Activated CD4-positive, alpha-beta memory T cell treated with anti-CD3 and anti-CD28 coated beads, Interleukin-2, amount 10 ng/mL, durations not matched to agents 7 days and 5 days (primary cell): Measurements from ENCODE around the gene CPA5. TPM values are rescaled to one million over a fixed set of nuclear protein-coding genes. Genes with fewer than 3 reads are reported as not detected.

Source experiments
- CTCF ChIA-PET: fragments of 350-600 bp; sonication (Branson Sonifier 250); formaldehyde crosslinking; loops from one replicate; lab custom pipeline; 2021; ENCODE audit warnings: antibody characterized with exemption, inconsistent platforms; lab: Charles Lee
- POLR2A ChIA-PET: fragments of 350-600 bp; sonication (Branson Sonifier 250); formaldehyde crosslinking; loops from one replicate; lab custom pipeline; 2021; ENCODE audit warnings: antibody characterized with exemption; lab: Charles Lee
- DNase-seq: peaks from one replicate; pipeline ENCODE4 v3.0.0-alpha.2; 2020
- H3K27ac Mint-ChIP-seq: one replicate; pipeline ENCODE4 v1.8.0; 2021; ENCODE audit warnings: mild to moderate bottlenecking, mixed read lengths
- H3K27me3 Mint-ChIP-seq: one replicate; pipeline ENCODE4 v1.8.0; 2021; ENCODE audit warnings: mixed read lengths
- H3K36me3 Mint-ChIP-seq: one replicate; pipeline ENCODE4 v1.8.0; 2021; ENCODE audit warnings: low read depth, mixed read lengths
- H3K4me1 Mint-ChIP-seq: one replicate; pipeline ENCODE4 v1.8.0; 2021; ENCODE audit warnings: mixed read lengths
- H3K4me3 Mint-ChIP-seq: one replicate; pipeline ENCODE4 v1.8.0; 2021; ENCODE audit warnings: mild to moderate bottlenecking, mixed read lengths
- H3K9me3 Mint-ChIP-seq: one replicate; pipeline ENCODE4 v1.8.0; 2021; ENCODE audit warnings: mixed read lengths
- total RNA-seq, 2 experiments: library from RNA; stranded (reverse); gene quantifications; one replicate each; pipeline ENCODE4 v1.2.3, GENCODE V29; 2021

Gene CPA5
- total RNA-seq, 2 experiments from 2014 or later: not detected

- H3K9me3 Mint-ChIP-seq: peaks cover 12% of the 10 kb centered on the region
- no peak for DNase-seq
- H3K4me1 Mint-ChIP-seq: peaks cover 2% of the 10 kb centered on the region
- H3K36me3 Mint-ChIP-seq: no peaks in the 10 kb centered on the region
- H3K27ac Mint-ChIP-seq: no peak overlapping the region
- ChIA-PET POLR2A (no interaction called here), CTCF (no interaction called here)
- H3K4me3 Mint-ChIP-seq: no peak overlapping the region
- H3K27me3 Mint-ChIP-seq: peaks cover 6% of the 10 kb centered on the region
Observed at GRCh38 chr7:130356876-130357611, 12.4 kb downstream of the CPA5 start.

DNA sequence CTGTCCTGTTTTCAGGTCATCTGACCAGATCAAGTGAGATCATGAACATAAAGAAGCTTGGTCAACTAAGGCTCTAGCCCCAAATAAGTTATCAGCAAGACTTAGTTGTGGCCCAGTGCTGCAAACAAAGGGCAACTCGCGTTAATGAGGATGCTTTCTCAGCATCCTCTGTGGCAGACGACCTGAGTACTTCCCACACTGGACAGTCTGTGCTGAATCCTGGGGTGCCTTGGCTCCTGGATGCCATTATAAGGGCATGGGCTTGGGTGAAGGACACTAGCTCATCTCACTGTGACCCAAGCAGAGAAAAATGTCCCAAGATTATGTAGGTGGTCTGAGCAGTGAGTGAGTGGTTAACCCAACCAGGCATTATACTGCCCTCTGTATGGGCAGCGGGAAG, 13.9 kb downstream of the CPA5 start:
- no peak overlapping the region for H3K27ac Mint-ChIP-seq
- H3K9me3 Mint-ChIP-seq: peaks cover 12% of the 10 kb centered on the region
- peaks cover 3% of the 10 kb centered on the region for H3K4me1 Mint-ChIP-seq
- DNase-seq: no peak
- no peak overlapping the region for H3K4me3 Mint-ChIP-seq
- no peaks in the 10 kb centered on the region for H3K36me3 Mint-ChIP-seq
- CTCF ChIA-PET: no interaction called here
- POLR2A ChIA-PET: no interaction called here
- H3K27me3 Mint-ChIP-seq: peaks cover 2% of the 10 kb centered on the region

- Mint-ChIP-seq H3K27ac (no peak overlapping the region), H3K27me3 (no peaks in the 10 kb centered on the region), H3K4me1 (peaks cover 3% of the 10 kb centered on the region), H3K36me3 (no peaks in the 10 kb centered on the region), H3K4me3 (no peak overlapping the region), H3K9me3 (peaks cover 12% of the 10 kb centered on the region)
- ChIA-PET CTCF (no interaction called here), POLR2A (no interaction called here)
- DNase-seq: no peak
Observed at GRCh38 chr7:130359276-130359857, 14.8 kb downstream of the CPA5 start.

- CTCF ChIA-PET: no interaction called here
Observed at GRCh38 chr7:130360518-130360917, 15.9 kb downstream of the CPA5 start.

GRCh38 chr7:130361681-130362080, 17.1 kb downstream of the CPA5 start:
- Mint-ChIP-seq H3K27ac (no peak overlapping the region), H3K4me1 (peaks cover 3% of the 10 kb centered on the region)
- POLR2A ChIA-PET: no interaction called here

More at GRCh38 chr7:130360518-130360917, 15.9 kb downstream of the CPA5 start:
- DNase-seq: no peak
- Mint-ChIP-seq H3K4me3 (no peak overlapping the region), H3K9me3 (peaks cover 12% of the 10 kb centered on the region), H3K27ac (no peak overlapping the region), H3K4me1 (peaks cover 3% of the 10 kb centered on the region), H3K36me3 (no peaks in the 10 kb centered on the region), H3K27me3 (no peaks in the 10 kb centered on the region)
- POLR2A ChIA-PET: no interaction called here

GRCh38 chr7:130362251-130362816, 17.7 kb downstream of the CPA5 start:
- Mint-ChIP-seq H3K4me3 (no peak overlapping the region), H3K27ac (no peak overlapping the region), H3K9me3 (peaks cover 12% of the 10 kb centered on the region), H3K36me3 (no peaks in the 10 kb centered on the region), H3K27me3 (no peaks in the 10 kb centered on the region), H3K4me1 (peaks cover 3% of the 10 kb centered on the region)
- ChIA-PET POLR2A (no interaction called here), CTCF (interaction anchor here (0.6 kb wide), 1 partner anchor 470 kb away, joined by 3 read pairs; no protein-coding TSS in a partner anchor)
- no peak for DNase-seq

More at GRCh38 chr7:130361681-130362080, 17.1 kb downstream of the CPA5 start:
- Mint-ChIP-seq H3K27me3 (no peaks in the 10 kb centered on the region), H3K9me3 (peaks cover 12% of the 10 kb centered on the region), H3K36me3 (no peaks in the 10 kb centered on the region), H3K4me3 (no peak overlapping the region)
- no peak for DNase-seq
- CTCF ChIA-PET: interaction anchor here (0.6 kb wide), 1 partner anchor 471 kb away, joined by 3 read pairs; no protein-coding TSS in a partner anchor

DNA sequence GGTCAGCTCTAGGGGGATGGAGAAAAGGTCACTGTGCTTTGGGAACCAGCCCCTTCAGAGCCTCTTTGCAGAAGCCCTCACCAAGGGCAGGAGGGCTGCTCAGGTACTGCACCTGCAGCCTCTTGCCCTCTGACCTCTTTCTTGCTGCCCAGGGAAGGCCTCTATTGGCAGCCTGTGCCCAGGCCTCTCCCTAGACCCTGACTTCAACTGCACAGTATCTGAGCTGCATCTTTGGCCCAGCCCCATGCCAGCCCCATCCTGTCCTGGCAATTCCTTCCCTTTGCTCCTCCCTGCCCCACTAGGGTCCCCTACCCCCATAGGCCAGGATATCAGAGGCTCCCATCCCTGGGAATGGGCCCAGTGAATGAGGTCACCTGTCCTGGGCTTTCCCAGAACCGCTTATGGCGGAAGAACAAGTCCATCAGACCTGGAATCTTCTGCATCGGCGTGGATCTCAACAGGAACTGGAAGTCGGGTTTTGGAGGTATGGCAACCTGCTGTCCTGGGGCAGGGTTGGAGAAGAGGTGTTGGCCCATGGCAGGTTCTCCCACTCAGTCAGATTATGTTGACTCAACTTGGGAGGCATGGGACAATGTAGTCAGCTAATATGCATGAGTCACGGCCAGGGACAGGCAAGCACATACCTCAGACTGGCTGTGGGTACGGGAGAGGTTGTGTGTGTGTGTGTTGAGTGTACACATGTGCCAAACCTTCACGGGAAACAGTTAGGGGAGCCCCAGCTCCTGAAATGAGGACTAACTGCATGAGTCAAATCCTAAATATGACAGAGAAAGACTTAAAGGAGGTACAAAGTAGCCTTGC, 18.6 kb downstream of the CPA5 start:
- ChIA-PET CTCF (no interaction called here), POLR2A (no interaction called here)
- Mint-ChIP-seq H3K27me3 (no peaks in the 10 kb centered on the region), H3K27ac (no peak overlapping the region), H3K9me3 (peaks cover 12% of the 10 kb centered on the region), H3K4me1 (peaks cover 3% of the 10 kb centered on the region), H3K4me3 (no peak overlapping the region), H3K36me3 (no peaks in the 10 kb centered on the region)
- no peak for DNase-seq

- DNase-seq: no peak
- Mint-ChIP-seq H3K27me3 (no peaks in the 10 kb centered on the region), H3K4me3 (no peak overlapping the region), H3K4me1 (peaks cover 3% of the 10 kb centered on the region), H3K9me3 (peaks cover 10% of the 10 kb centered on the region), H3K36me3 (no peaks in the 10 kb centered on the region), H3K27ac (no peak overlapping the region)
- ChIA-PET POLR2A (no interaction called here), CTCF (no interaction called here)
Observed at GRCh38 chr7:130364451-130364850, 19.8 kb downstream of the CPA5 start.

DNA sequence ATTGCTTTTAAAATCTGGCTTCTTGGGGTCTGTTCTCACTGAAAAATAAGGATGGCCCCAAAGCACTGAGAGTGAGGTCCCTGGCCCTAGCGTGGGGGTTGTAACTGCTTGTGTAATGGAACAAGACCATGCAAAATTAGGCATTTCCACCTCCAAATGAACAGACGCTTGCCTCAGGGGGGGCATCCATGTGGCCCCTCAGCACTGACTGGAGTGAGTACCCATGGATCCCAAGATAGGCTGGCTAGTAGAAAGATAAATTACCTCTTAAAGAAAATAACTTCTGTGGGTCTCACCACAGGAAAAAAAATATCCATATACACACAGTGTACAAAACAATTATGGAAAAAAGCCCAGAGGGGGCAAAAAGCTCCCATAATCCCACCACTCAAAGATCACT, 20.5 kb downstream of the CPA5 start:
- Mint-ChIP-seq H3K36me3 (no peaks in the 10 kb centered on the region), H3K27me3 (no peaks in the 10 kb centered on the region), H3K27ac (no peak overlapping the region), H3K4me3 (no peak overlapping the region), H3K9me3 (peaks cover 5% of the 10 kb centered on the region), H3K4me1 (peaks cover 3% of the 10 kb centered on the region)
- ChIA-PET CTCF (interaction anchor here (0.5 to 0.6 kb wide), 2 partner anchors 354 to 1032 kb away, joined by 3 to 4 read pairs; no protein-coding TSS in a partner anchor), POLR2A (no interaction called here)
- no peak for DNase-seq

- no peak for DNase-seq
- no peak overlapping the region for H3K4me3 Mint-ChIP-seq
- H3K4me1 Mint-ChIP-seq: peaks cover 3% of the 10 kb centered on the region
- no peak overlapping the region for H3K27ac Mint-ChIP-seq
- ChIA-PET POLR2A (no interaction called here), CTCF (interaction anchor here (0.5 to 0.6 kb wide), 2 partner anchors 355 to 1033 kb away, joined by 3 to 4 read pairs; no protein-coding TSS in a partner anchor)
- no peaks in the 10 kb centered on the region for H3K27me3 Mint-ChIP-seq
- no peaks in the 10 kb centered on the region for H3K9me3 Mint-ChIP-seq
- H3K36me3 Mint-ChIP-seq: no peaks in the 10 kb centered on the region
Observed at GRCh38 chr7:130365511-130366441, 21.2 kb downstream of the CPA5 start.

- Mint-ChIP-seq H3K9me3 (no peaks in the 10 kb centered on the region), H3K4me1 (peaks cover 3% of the 10 kb centered on the region), H3K27ac (no peak overlapping the region), H3K4me3 (no peak overlapping the region), H3K27me3 (no peaks in the 10 kb centered on the region), H3K36me3 (no peaks in the 10 kb centered on the region)
- POLR2A ChIA-PET: no interaction called here
- CTCF ChIA-PET: no interaction called here
- DNase-seq: no peak
Observed at GRCh38 chr7:130366564-130366963, 21.9 kb downstream of the CPA5 start.

DNA sequence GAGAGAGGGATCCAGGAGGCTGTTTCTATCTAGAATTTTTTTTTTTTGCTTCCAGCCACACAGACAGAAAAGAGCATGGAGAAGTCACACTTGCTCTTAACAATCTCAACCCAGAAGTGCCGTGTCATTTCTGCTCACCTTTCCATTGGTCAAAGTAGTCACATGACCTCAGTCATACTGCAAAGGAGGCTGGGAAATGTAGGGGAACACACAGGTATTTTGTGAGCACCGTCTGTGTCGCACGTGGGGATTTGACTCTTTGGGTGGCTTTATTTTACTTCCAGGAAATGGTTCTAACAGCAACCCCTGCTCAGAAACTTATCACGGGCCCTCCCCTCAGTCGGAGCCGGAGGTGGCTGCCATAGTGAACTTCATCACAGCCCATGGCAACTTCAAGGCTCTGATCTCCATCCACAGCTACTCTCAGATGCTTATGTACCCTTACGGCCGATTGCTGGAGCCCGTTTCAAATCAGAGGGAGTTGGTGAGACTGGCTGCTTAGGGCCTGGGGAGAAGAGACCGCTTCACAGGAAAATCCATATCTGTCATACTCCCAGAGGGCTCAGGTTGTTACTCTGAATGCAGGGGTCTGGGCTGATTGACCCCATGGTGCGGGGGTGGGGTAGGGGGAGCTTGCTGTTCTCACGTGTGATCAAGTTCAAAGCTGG, 22.6 kb downstream of the CPA5 start:
- H3K27ac Mint-ChIP-seq: no peak overlapping the region
- no peak overlapping the region for H3K4me3 Mint-ChIP-seq
- peaks cover 3% of the 10 kb centered on the region for H3K4me1 Mint-ChIP-seq
- no peaks in the 10 kb centered on the region for H3K9me3 Mint-ChIP-seq
- DNase-seq: no peak
- ChIA-PET CTCF (no interaction called here), POLR2A (no interaction called here)
- H3K27me3 Mint-ChIP-seq: no peaks in the 10 kb centered on the region
- no peaks in the 10 kb centered on the region for H3K36me3 Mint-ChIP-seq
